RWPE2 (cell line): ENCODE results near the gene PAGE1.
"Not testable (repeated sequence)": the region's sequence is repeated elsewhere in the genome, so short reads cannot be mapped to it uniquely, and the experiment has no call there.

Experiments
- ATAC-seq: fragments of 200-7000 bp; cut with Tn5 transposase; 3 replicates; pipeline ENCODE4 v1.9.1; 2021; ENCODE audit warnings: low read depth
- DNase-seq: peaks from one replicate; pipeline ENCODE4 v3.0.0-alpha.2; 2020; ENCODE audit warnings: low spot score
- H3K27ac ChIP-seq: fragments of 450-650 bp; 2 replicates; pipeline ENCODE4 v1.5.1; 2017; ENCODE audit warnings: mild to moderate bottlenecking; ENCODE audit not compliant: poor library complexity, severe bottlenecking
- H3K27me3 ChIP-seq: fragments of 250-450 bp; sonication (Bioruptor Pico); 2 replicates; pipeline ENCODE4 v1.5.1; 2021; ENCODE audit warnings: mild to moderate bottlenecking, moderate library complexity; ENCODE audit not compliant: insufficient read depth, poor library complexity, severe bottlenecking
- H3K36me3 ChIP-seq: fragments of 250-450 bp; sonication (Bioruptor Pico); 2 replicates; pipeline ENCODE4 v1.5.1; 2020; ENCODE audit warnings: low read depth, mild to moderate bottlenecking, moderate library complexity
- H3K4me1 ChIP-seq: fragments of 250-450 bp; sonication (Bioruptor Pico); 2 replicates; pipeline ENCODE4 v1.5.1; 2021; ENCODE audit warnings: mild to moderate bottlenecking, moderate library complexity; ENCODE audit not compliant: insufficient read depth, poor library complexity, severe bottlenecking
- H3K4me3 ChIP-seq: fragments of 250-450 bp; sonication (Bioruptor Pico); 2 replicates; pipeline ENCODE4 v1.5.1; 2021; ENCODE audit warnings: mild to moderate bottlenecking, moderate library complexity; ENCODE audit not compliant: severe bottlenecking
- H3K9me3 ChIP-seq: fragments of 250-450 bp; sonication (Bioruptor Pico); 2 replicates; pipeline ENCODE4 v1.5.1; 2021; ENCODE audit warnings: mild to moderate bottlenecking, moderate library complexity; ENCODE audit not compliant: severe bottlenecking
- CTCF ChIP-seq: fragments of 450-650 bp; IDR thresholded peaks from one replicate; pipeline ENCODE4 v1.5.1; 2017; ENCODE audit warnings: mild to moderate bottlenecking, moderate library complexity; ENCODE audit not compliant: poor library complexity, severe bottlenecking

Gene PAGE1

GRCh38 chrX:49725401-49725800, 29.6 kb upstream of the PAGE1 start:
- H3K9me3 ChIP-seq, result no peaks in the 10 kb centered on the region
- DNase-seq (no peak), ATAC-seq (no peak)
- no peak for TF ChIP-seq CTCF
- no peaks in the 10 kb centered on the region for H3K36me3 ChIP-seq
- no peak overlapping the region for H3K27ac ChIP-seq
- no peaks in the 10 kb centered on the region for H3K4me1 ChIP-seq
- no peak overlapping the region for H3K4me3 ChIP-seq
- H3K27me3 ChIP-seq, result no peaks in the 10 kb centered on the region

GRCh38 chrX:49720106-49720505, 24.3 kb upstream of the PAGE1 start:
- not testable (repeated sequence) for H3K36me3 ChIP-seq, H3K4me1 ChIP-seq, H3K27me3 ChIP-seq, H3K27ac ChIP-seq, ATAC-seq, DNase-seq, H3K4me3 ChIP-seq, H3K9me3 ChIP-seq

GRCh38 chrX:49712577-49712976, 16.8 kb upstream of the PAGE1 start:
- Histone ChIP-seq H3K36me3 (no peaks in the 10 kb centered on the region), H3K4me1 (no peaks in the 10 kb centered on the region), H3K27me3 (no peaks in the 10 kb centered on the region), H3K4me3 (no peak overlapping the region), H3K27ac (no peak overlapping the region), H3K9me3 (no peaks in the 10 kb centered on the region)
- DNase-seq, result no peak
- no peak for ATAC-seq
- no peak for TF ChIP-seq CTCF

GRCh38 chrX:49710744-49711319, 15.0 kb upstream of the PAGE1 start:
- Histone ChIP-seq H3K4me1 (no peaks in the 10 kb centered on the region), H3K27me3 (no peaks in the 10 kb centered on the region), H3K9me3 (no peaks in the 10 kb centered on the region), H3K4me3 (no peak overlapping the region), H3K27ac (no peak overlapping the region), H3K36me3 (no peaks in the 10 kb centered on the region)
- no peak for TF ChIP-seq CTCF
- no peak for DNase-seq
- no peak for ATAC-seq

- no peak for DNase-seq
- Histone ChIP-seq H3K4me3 (no peak overlapping the region), H3K27ac (no peak overlapping the region), H3K9me3 (no peaks in the 10 kb centered on the region), H3K27me3 (no peaks in the 10 kb centered on the region), H3K36me3 (no peaks in the 10 kb centered on the region), H3K4me1 (no peaks in the 10 kb centered on the region)
- no peak for TF ChIP-seq CTCF
- no peak for ATAC-seq
Observed at GRCh38 chrX:49704691-49705404, 9.1 kb upstream of the PAGE1 start.
